Tibial nerve (tissue), 4 donors: Measurements from ENCODE around the gene BLOC1S4. TPM values are rescaled to one million over a fixed set of nuclear protein-coding genes. Genes with fewer than 3 reads are reported as not detected.
A peak's percentile ranks its signal among the peaks of the same experiment; 100 is the strongest.
"Not testable (repeated sequence)": the region's sequence is repeated elsewhere in the genome, so short reads cannot be mapped to it uniquely, and the experiment has no call there.

Experiments used
- DNase-seq, 2 donors: peaks; one replicate each; pipeline ENCODE4 v3.0.0-alpha.2; 2019; ENCODE audit warnings: low spot score in 2 of 2
- H3K27ac ChIP-seq, 4 donors: fragments of 200-600 bp; sonication (generic) in 3 of 4; one replicate each; pipeline ENCODE4 v1.5.1; 2017 to 2019; ENCODE audit warnings: mild to moderate bottlenecking in 1 of 4
- H3K27me3 ChIP-seq, 2 donors: fragments of 200-600 bp; sonication (generic) in 1 of 2; one replicate each; pipeline versions ENCODE4 v1.5.1 to v1.6.0; 2017 to 2019
- H3K36me3 ChIP-seq, 3 donors: fragments of 200-600 bp; sonication (generic); one replicate each; pipeline ENCODE4 v1.5.1; 2018 to 2019
- H3K4me1 ChIP-seq, 4 donors: fragments of 200-600 bp; sonication (generic) in 3 of 4; one replicate each; pipeline ENCODE4 v1.5.1; 2017 to 2019
- H3K4me3 ChIP-seq, 4 donors: fragments of 200-600 bp; sonication (generic) in 3 of 4; one replicate each; pipeline ENCODE4 v1.5.1; 2017 to 2019; ENCODE audit warnings: mild to moderate bottlenecking in 1 of 4, moderate library complexity in 1 of 4
- H3K9me3 ChIP-seq, 4 donors: fragments of 200-600 bp; sonication (generic) in 3 of 4; one replicate each; pipeline ENCODE4 v1.5.1; 2017 to 2019
- CTCF ChIP-seq, 5 experiments: fragments of 200-600 bp in 3 of 5; fragments of 450-650 bp in 2 of 5; sonication (generic) in 3 of 5; IDR thresholded peaks; one replicate each; pipeline ENCODE4 v1.5.1; 2016 to 2019; ENCODE audit warnings: antibody characterized with exemption in 5 of 5, mild to moderate bottlenecking in 3 of 5, moderate library complexity in 2 of 5
- EP300 ChIP-seq, 2 donors: sonication (generic); formaldehyde crosslinking; IDR thresholded peaks; one replicate each; pipeline ENCODE4 v1.6.1; 2017; ENCODE audit warnings: antibody characterized with exemption in 2 of 2, mild to moderate bottlenecking in 1 of 2
- POLR2A ChIP-seq, 2 donors: fragments of 450-650 bp; IDR thresholded peaks; one replicate each; pipeline ENCODE4 v1.6.1; 2017; ENCODE audit warnings: antibody characterized with exemption in 2 of 2, mild to moderate bottlenecking in 2 of 2, moderate library complexity in 2 of 2
- WGBS, 2 donors: methylation state at CpG; one replicate each; pipeline ENCODE4 v1.1.5; 2018; 5-methylcytosine and 5-hydroxymethylcytosine counted together
- total RNA-seq, 4 donors: library from RNA; depleted of rRNA; stranded (reverse); fragments of >200 nt; gene quantifications; one replicate each; pipeline ENCODE4 v1.1.0, GENCODE V29; 2016

Gene BLOC1S4
- total RNA-seq, 4 donors from 2014 or later, result 18.0 to 32.8 (median 28.3) TPM

GRCh38 chr4:6723851-6724250 lies 7.9 kb downstream of the BLOC1S4 start:
- H3K4me1 ChIP-seq, result peaks cover 0 to 55% (median 24%) of the 10 kb centered on the region in 4 donors
- H3K27ac ChIP-seq, result peak overlapping the region; percentile 16 to 82 (median 68)
- no peak overlapping the region for H3K4me3 ChIP-seq
- no peak for DNase-seq
- peaks cover 0 to 3% (median 0%) of the 10 kb centered on the region in 3 donors for H3K36me3 ChIP-seq
- H3K9me3 ChIP-seq, result no peaks in the 10 kb centered on the region
- TF ChIP-seq CTCF (IDR thresholded peaks at IDR 0.05) (no peak), EP300 (IDR thresholded peaks at IDR 0.05) (no peak), POLR2A (IDR thresholded peaks at IDR 0.05) (no peak)
- WGBS, 2 donors, result 84 to 86% methylated on average over 5 to 8 of the region's 8 CpGs
- no peaks in the 10 kb centered on the region for H3K27me3 ChIP-seq

- H3K27ac ChIP-seq, result peak overlapping the region; percentile 34 to 82 (median 68)
- 60 to 75% methylated on average over 15 to 21 of the region's 21 CpGs for WGBS, 2 donors
- H3K4me3 ChIP-seq, result no peak overlapping the region
- no peaks in the 10 kb centered on the region for H3K9me3 ChIP-seq
- no peaks in the 10 kb centered on the region for H3K36me3 ChIP-seq
- H3K27me3 ChIP-seq, result no peaks in the 10 kb centered on the region
- peaks cover 0 to 60% (median 24%) of the 10 kb centered on the region in 4 donors for H3K4me1 ChIP-seq
- TF ChIP-seq EP300 (IDR thresholded peaks at IDR 0.05) (peak in 1 of 2 donors; percentile 76), CTCF (IDR thresholded peaks at IDR 0.05) (no peak), POLR2A (IDR thresholded peaks at IDR 0.05) (no peak)
- no peak for DNase-seq
Measured at GRCh38 chr4:6724421-6725111, 8.6 kb downstream of the BLOC1S4 start.

GRCh38 chr4:6725427-6725961 lies 9.5 kb downstream of the BLOC1S4 start:
- not testable (repeated sequence) for H3K27me3 ChIP-seq, H3K4me3 ChIP-seq, H3K9me3 ChIP-seq, H3K36me3 ChIP-seq, DNase-seq
- Histone ChIP-seq H3K27ac (peak overlapping the region in 3 of 4 donors; percentile 61 to 82 (median 76)), H3K4me1 (peaks cover 0 to 53% (median 19%) of the 10 kb centered on the region in 4 donors)
- WGBS, 2 donors, result 93% methylated on average over 16 of the region's 16 CpGs

- Histone ChIP-seq H3K27me3 (no peaks in the 10 kb centered on the region), H3K4me1 (peaks cover 0 to 64% (median 21%) of the 10 kb centered on the region in 4 donors), H3K4me3 (no peak overlapping the region), H3K36me3 (no peaks in the 10 kb centered on the region), H3K27ac (peak overlapping the region; percentile 41 to 84 (median 60)), H3K9me3 (no peaks in the 10 kb centered on the region)
- 28 to 48% methylated on average over 22 to 29 of the region's 31 CpGs for WGBS, 2 donors
- peak; percentile 66 to 89 for TF ChIP-seq EP300 (IDR thresholded peaks at IDR 0.05)
- TF ChIP-seq POLR2A (IDR thresholded peaks at IDR 0.05), result peak in 1 of 2 donors; percentile 26
- no peak for TF ChIP-seq CTCF (IDR thresholded peaks at IDR 0.05)
- peak in 1 of 2 donors; percentile 54 for DNase-seq
Measured at GRCh38 chr4:6727081-6727942, 11.3 kb downstream of the BLOC1S4 start.

GRCh38 chr4:6727943-6728250 lies 11.9 kb downstream of the BLOC1S4 start:
- no peaks in the 10 kb centered on the region for H3K9me3 ChIP-seq
- DNase-seq, result no peak
- TF ChIP-seq CTCF (IDR thresholded peaks at IDR 0.05), result no peak
- TF ChIP-seq EP300 (IDR thresholded peaks at IDR 0.05), result no peak
- no peak for TF ChIP-seq POLR2A (IDR thresholded peaks at IDR 0.05)
- no peaks in the 10 kb centered on the region for H3K36me3 ChIP-seq
- no peaks in the 10 kb centered on the region for H3K27me3 ChIP-seq
- WGBS, 2 donors, result 43 to 48% methylated on average over 3 of the region's 3 CpGs
- no peak overlapping the region for H3K4me3 ChIP-seq
- peaks cover 0 to 70% (median 27%) of the 10 kb centered on the region in 4 donors for H3K4me1 ChIP-seq
- peak overlapping the region in 2 of 4 donors; percentile 38 to 84 for H3K27ac ChIP-seq
